H1 (cell line): ENCODE measurements around the gene FAM111A. TPM values are rescaled to one million over a fixed set of nuclear protein-coding genes. Genes with fewer than 3 reads are reported as not detected.

Experiments used
- CTCF ChIA-PET: fragments of 300-600 bp; sonication (Branson Sonifier 250); formaldehyde crosslinking; loops from one replicate; lab custom pipeline; 2021; ENCODE audit not compliant: partially characterized antibody; lab: Charles Lee
- POLR2A ChIA-PET: fragments of 300-600 bp; sonication (Branson Sonifier 250); formaldehyde crosslinking; loops from one replicate; lab custom pipeline; 2021; ENCODE audit warnings: inconsistent platforms; ENCODE audit not compliant: partially characterized antibody; lab: Charles Lee
- DNase-seq, 2 experiments: peaks; one replicate each; pipeline versions ENCODE4 v3.0.0 to v3.0.0-alpha.2; 2010 to 2022; ENCODE audit warnings: low spot score in 2 of 2, low read depth in 1 of 2, mixed read lengths in 1 of 2
- FAIRE-seq: peaks from 2 replicates; lab custom pipeline; 2011; peaks lifted over from hg19 to GRCh38; lab: Jason Lieb, UNC
- H2AFZ ChIP-seq: 2 replicates; pipeline ENCODE4 v1.8.1; 2012; ENCODE audit warnings: low read length, inconsistent platforms
- H2AK5ac ChIP-seq: 2 replicates; pipeline ENCODE4 v1.6.1; 2013; ENCODE audit warnings: low read depth, low read length
- H2BK120ac ChIP-seq: replicated peaks from 2 replicates; pipeline ENCODE3; 2013; ENCODE audit warnings: low read depth, low read length, inconsistent platforms
- H2BK12ac ChIP-seq: 2 replicates; pipeline ENCODE4 v1.6.1; 2013; ENCODE audit warnings: low read depth, low read length
- H2BK15ac ChIP-seq: 2 replicates; pipeline ENCODE4 v1.6.1; 2013; ENCODE audit warnings: low read length
- H2BK20ac ChIP-seq: 2 replicates; pipeline ENCODE4 v1.6.1; 2013; ENCODE audit warnings: low read length
- H2BK5ac ChIP-seq: 2 replicates; pipeline ENCODE4 v1.6.1; 2013; ENCODE audit warnings: low read depth, low read length
- H3K14ac ChIP-seq: 2 replicates; pipeline ENCODE4 v1.6.1; 2013; ENCODE audit warnings: inconsistent platforms; ENCODE audit not compliant: insufficient read length
- H3K18ac ChIP-seq: 2 replicates; pipeline ENCODE4 v1.6.1; 2013; ENCODE audit warnings: low read length; ENCODE audit errors: extremely low read depth
- H3K23ac ChIP-seq: 2 replicates; pipeline ENCODE4 v1.6.1; 2013; ENCODE audit warnings: inconsistent platforms; ENCODE audit not compliant: insufficient read length
- H3K23me2 ChIP-seq: 2 replicates; pipeline ENCODE4 v1.6.1; 2013; ENCODE audit warnings: low read depth, low read length
- H3K27ac ChIP-seq: 2 replicates; pipeline ENCODE4 v1.6.1; 2011; ENCODE audit warnings: low read depth, low read length, inconsistent platforms
- H3K27me3 ChIP-seq, 4 experiments: replicated peaks in 1 of 4; 1 replicate in 1 of 4; 2 replicates in 3 of 4; pipeline versions ENCODE4 v1.6.1 to v1.8.1; 2011 to 2013; ENCODE audit warnings: low read length in 3 of 4, mild to moderate bottlenecking in 3 of 4, inconsistent platforms in 2 of 4, mixed read lengths in 2 of 4, moderate library complexity in 1 of 4; ENCODE audit not compliant: control insufficient read depth in 3 of 4, insufficient read depth in 3 of 4; ENCODE audit errors: extremely low read depth in 1 of 4
- H3K36me3 ChIP-seq, 4 experiments: 2 replicates each; pipeline versions ENCODE4 v1.6.1 to v1.8.1; 2011 to 2013; ENCODE audit warnings: mild to moderate bottlenecking in 4 of 4, low read length in 3 of 4, moderate library complexity in 2 of 4, control low read depth in 1 of 4, inconsistent platforms in 1 of 4; ENCODE audit not compliant: insufficient read depth in 4 of 4, control insufficient read depth in 2 of 4
- H3K4ac ChIP-seq: replicated peaks from 2 replicates; pipeline ENCODE3; 2013; ENCODE audit warnings: low read length, low read depth, mixed read lengths, inconsistent platforms; ENCODE audit not compliant: insufficient read length
- H3K4me1 ChIP-seq, 4 experiments: replicated peaks in 1 of 4; 1 replicate in 1 of 4; 2 replicates in 3 of 4; pipeline versions ENCODE4 v1.6.1 to v1.8.1; 2011 to 2013; ENCODE audit warnings: low read length in 3 of 4, inconsistent platforms in 2 of 4, mixed read lengths in 1 of 4; ENCODE audit not compliant: insufficient read depth in 4 of 4, control insufficient read depth in 3 of 4
- H3K4me2 ChIP-seq, 2 experiments: 2 replicates each; pipeline versions ENCODE4 v1.6.1 to v1.8.1; 2011 to 2013; ENCODE audit warnings: low read depth in 2 of 2, low read length in 2 of 2, control low read depth in 1 of 2, inconsistent platforms in 1 of 2, mild to moderate bottlenecking in 1 of 2; ENCODE audit not compliant: insufficient read depth in 1 of 2
- H3K4me3 ChIP-seq, 4 experiments: fragments of 200-600, 300-600 bp in 1 of 4; sonication (generic), shearing (Covaris generic), sonication (Bioruptor Twin) in 1 of 4; 2 replicates each; pipeline versions ENCODE4 v1.5.1 to v1.8.1; 2011 to 2016; ENCODE audit warnings: low read length in 4 of 4, low read depth in 3 of 4, control low read depth in 2 of 4, inconsistent platforms in 2 of 4, mild to moderate bottlenecking in 2 of 4, mixed read lengths in 1 of 4, moderate library complexity in 1 of 4; ENCODE audit not compliant: insufficient read depth in 2 of 4; ENCODE audit errors: extremely low read depth in 1 of 4
- H3K56ac ChIP-seq: replicated peaks from 2 replicates; pipeline ENCODE3; 2013; ENCODE audit warnings: low read depth, mild to moderate bottlenecking, mixed read lengths, low read length, inconsistent platforms; ENCODE audit not compliant: insufficient read length
- H3K79me1 ChIP-seq: 2 replicates; pipeline ENCODE4 v1.6.1; 2013; ENCODE audit warnings: low read depth, low read length, control low read depth
- H3K79me2 ChIP-seq, 2 experiments: 2 replicates each; pipeline versions ENCODE4 v1.6.1 to v1.8.1; 2012 to 2013; ENCODE audit warnings: low read length in 2 of 2, mild to moderate bottlenecking in 2 of 2, inconsistent platforms in 1 of 2; ENCODE audit not compliant: insufficient read depth in 2 of 2, control insufficient read depth in 1 of 2
- H3K9ac ChIP-seq, 4 experiments: replicated peaks in 1 of 4; 1 replicate in 1 of 4; 2 replicates in 3 of 4; pipeline versions ENCODE4 v1.6.1 to v1.8.1; 2011 to 2013; ENCODE audit warnings: low read depth in 3 of 4, low read length in 3 of 4, control low read depth in 2 of 4, mild to moderate bottlenecking in 2 of 4, moderate library complexity in 2 of 4, inconsistent platforms in 1 of 4; ENCODE audit errors: extremely low read depth in 1 of 4
- H3K9me3 ChIP-seq, 2 experiments: 2 replicates each; pipeline versions ENCODE4 v1.6.1 to v1.8.1; 2012 to 2013; ENCODE audit warnings: mild to moderate bottlenecking in 2 of 2, moderate library complexity in 2 of 2, control low read depth in 1 of 2, inconsistent platforms in 1 of 2, low read depth in 1 of 2, low read length in 1 of 2, mixed read lengths in 1 of 2; ENCODE audit not compliant: insufficient read depth in 2 of 2
- H4K20me1 ChIP-seq, 2 experiments: replicated peaks in 1 of 2; 2 replicates each; pipeline versions ENCODE3 to v1.8.1; 2011 to 2013; ENCODE audit warnings: inconsistent platforms in 2 of 2, low read length in 2 of 2, mild to moderate bottlenecking in 1 of 2; ENCODE audit not compliant: insufficient read depth in 2 of 2, control insufficient read depth in 1 of 2
- H4K5ac ChIP-seq: 2 replicates; pipeline ENCODE4 v1.6.1; 2013; ENCODE audit warnings: low read length, low read depth, mixed read lengths, inconsistent platforms; ENCODE audit not compliant: insufficient read length
- H4K8ac ChIP-seq: 2 replicates; pipeline ENCODE4 v1.8.0; 2013; ENCODE audit warnings: mild to moderate bottlenecking, moderate library complexity, low read length, inconsistent platforms; ENCODE audit not compliant: insufficient read depth; ENCODE audit errors: extremely low read depth
- H4K91ac ChIP-seq: replicated peaks from 2 replicates; pipeline ENCODE3; 2013; ENCODE audit warnings: low read length, mixed read lengths, inconsistent platforms; ENCODE audit not compliant: insufficient read length
- BACH1 ChIP-seq: IDR thresholded peaks from 2 replicates; pipeline ENCODE4 v1.6.1; 2012; ENCODE audit warnings: low read length, improper control_type of control experiment
- BRCA1 ChIP-seq: IDR thresholded peaks from 2 replicates; pipeline ENCODE4 v1.6.1; 2012; ENCODE audit warnings: low read depth, low read length, improper control_type of control experiment
- GTF2F1 ChIP-seq: IDR thresholded peaks from 2 replicates; pipeline ENCODE4 v1.6.1; 2012; ENCODE audit warnings: low read depth, low read length, improper control_type of control experiment, borderline replicate concordance
- SIRT6 ChIP-seq: IDR thresholded peaks from one replicate; pipeline ENCODE4 v1.7.1; 2012; ENCODE audit warnings: low read length, inconsistent platforms
- SIX5 ChIP-seq: IDR thresholded peaks from 2 replicates; pipeline ENCODE4 v1.6.1; 2011; ENCODE audit warnings: mild to moderate bottlenecking, low read depth, low read length
- WGBS, 2 experiments: shearing (Covaris generic) in 1 of 2; methylation state at CpG; one replicate each; pipeline versions ENCODE4 v1.1.6 to v1.1.7; 2013 to 2015; ENCODE audit warnings: low lambda C conversion rate in 2 of 2, mixed read lengths in 2 of 2, inconsistent platforms in 1 of 2, low coverage in 1 of 2, missing lambda C conversion rate in 1 of 2; ENCODE audit not compliant: insufficient replicate concordance in 2 of 2, insufficient coverage in 1 of 2, insufficient read length in 1 of 2; ENCODE audit errors: extremely low coverage in 1 of 2, missing lambda C conversion rate in 1 of 2; 5-methylcytosine and 5-hydroxymethylcytosine counted together
- polyA plus RNA-seq, 7 experiments: library from polyadenylated mRNA; depleted of rRNA in 3 of 7; stranded (reverse) in 5 of 7; unstranded in 2 of 7; fragments of >200 nt in 5 of 7; fragments of 200-250 nt in 2 of 7; gene quantifications; 1 replicate in 5 of 7; 2 replicates in 1 of 7; 4 replicates in 1 of 7; pipeline versions ENCODE4 v1.2.1 to v1.2.3, GENCODE V29; 2011 to 2013; ENCODE audit warnings: missing spikeins in 2 of 7, mixed read lengths in 2 of 7
- total RNA-seq: library from RNA; stranded (reverse); fragmentation: NEBNext Ultra II Directional; extraction: Animal tissue kit (Norgen Biotek cat#: 25700); gene quantifications from 2 replicates; pipeline ENCODE4 v1.2.1, GENCODE V29; 2021

The FAM111A gene
- total and polyA plus RNA-seq, 2 of the 8 experiments (the other 6 are each of a cell fraction or from before 2014, with no cell fraction given) = 10.2 to 29.9 TPM

GRCh38 chr11:59157433-59157832 is 14.8 kb downstream of the FAM111A start:
- Histone ChIP-seq H4K91ac (no peak overlapping the region), H3K23ac (no peak overlapping the region), H2AFZ (no peak overlapping the region), H2BK5ac (no peak overlapping the region), H3K18ac (no peak overlapping the region), H3K27ac (no peak overlapping the region), H2AK5ac (no peak overlapping the region), H3K79me2 (no peaks in the 10 kb centered on the region), H4K20me1 (no peaks in the 10 kb centered on the region), H2BK15ac (no peak overlapping the region), H3K4me1 (peaks cover 0 to 4% (median 0%) of the 10 kb centered on the region in 4 experiments; a peak in 2 of 7 replicates), H2BK120ac (no peak overlapping the region), H2BK12ac (no peak overlapping the region), H3K4me3 (no peak overlapping the region), H3K4me2 (no peak overlapping the region), H4K8ac (no peak overlapping the region), H4K5ac (no peak overlapping the region), H3K27me3 (no peaks in the 10 kb centered on the region), H2BK20ac (no peak overlapping the region), H3K9me3 (peaks cover 0 to 3% of the 10 kb centered on the region in 2 experiments; a peak in 1 of 4 replicates), H3K4ac (no peak overlapping the region), H3K56ac (no peak overlapping the region), H3K9ac (no peak overlapping the region), H3K36me3 (peaks cover 0 to 6% (median 0%) of the 10 kb centered on the region in 4 experiments; a peak in 2 of 8 replicates), H3K23me2 (no peaks in the 10 kb centered on the region), H3K79me1 (no peaks in the 10 kb centered on the region), H3K14ac (no peak overlapping the region)
- WGBS, 2 experiments = 87% methylated on average over 3 of the region's 3 CpGs; no CpG with 5 or more reads in 1 of the 2 experiments
- POLR2A ChIA-PET = interaction anchor here (1.0 to 2.4 kb wide), 2 partner anchors 13 to 15 kb away, joined by 4 to 12 read pairs; partner anchors contain the start of gene FAM111A
- DNase-seq = no peak
- TF ChIP-seq BACH1 (no peak), SIX5 (no peak), BRCA1 (no peak), GTF2F1 (no peak), SIRT6 (no peak)
- CTCF ChIA-PET = interaction anchor here (0.9 to 4.9 kb wide), 24 partner anchors 9 to 1453 kb away, joined by 3 to 65 read pairs (median 8); partner anchors contain the start of genes DTX4, FAM111A and FAM111B
- no peak for FAIRE-seq
